Trophoblast cell (in vitro differentiated cells and primary cell): ENCODE measurements around the gene RHOBTB3.
"Not testable (repeated sequence)": the region's sequence is repeated elsewhere in the genome, so short reads cannot be mapped to it uniquely, and the experiment has no call there.

Experiments used
- DNase-seq, 2 donors: peaks; one replicate each; pipeline ENCODE4 v3.0.0-alpha.2; 2016
- H2AFZ ChIP-seq: 2 replicates; pipeline ENCODE4 v1.6.1; 2013; ENCODE audit warnings: low read length, moderate library complexity, mild to moderate bottlenecking; ENCODE audit not compliant: insufficient read depth, poor library complexity
- H2AK5ac ChIP-seq: 2 replicates; pipeline ENCODE4 v1.6.1; 2013; ENCODE audit warnings: mild to moderate bottlenecking, low read length
- H2BK120ac ChIP-seq: 2 replicates; pipeline ENCODE4 v1.6.1; 2013; ENCODE audit warnings: low read length, mild to moderate bottlenecking, moderate library complexity; ENCODE audit not compliant: insufficient read depth, poor library complexity
- H2BK12ac ChIP-seq: 2 replicates; pipeline ENCODE4 v1.6.1; 2013; ENCODE audit warnings: mild to moderate bottlenecking, low read length, moderate library complexity
- H2BK5ac ChIP-seq: 2 replicates; pipeline ENCODE4 v1.6.1; 2013; ENCODE audit warnings: low read length, low read depth, moderate library complexity, mild to moderate bottlenecking; ENCODE audit not compliant: poor library complexity
- H3K14ac ChIP-seq: 2 replicates; pipeline ENCODE4 v1.6.1; 2013; ENCODE audit warnings: mild to moderate bottlenecking, low read length
- H3K18ac ChIP-seq: 2 replicates; pipeline ENCODE4 v1.6.1; 2013; ENCODE audit warnings: mild to moderate bottlenecking, low read length
- H3K23ac ChIP-seq: 2 replicates; pipeline ENCODE4 v1.6.1; 2013; ENCODE audit warnings: low read length
- H3K27ac ChIP-seq: 2 replicates; pipeline ENCODE4 v1.5.1; 2013; ENCODE audit warnings: low read depth, mild to moderate bottlenecking, inconsistent platforms, low read length, moderate library complexity
- H3K27me3 ChIP-seq: 2 replicates; pipeline ENCODE4 v1.6.1; 2013; ENCODE audit warnings: inconsistent platforms, mild to moderate bottlenecking, low read length, moderate library complexity; ENCODE audit not compliant: insufficient read depth
- H3K36me3 ChIP-seq, 2 experiments: 1 replicate in 1 of 2; 2 replicates in 1 of 2; pipeline ENCODE4 v1.6.1; 2013; ENCODE audit warnings: low read length in 2 of 2, mild to moderate bottlenecking in 2 of 2, moderate library complexity in 1 of 2; ENCODE audit not compliant: insufficient read depth in 2 of 2, control insufficient read depth in 1 of 2
- H3K4ac ChIP-seq: 2 replicates; pipeline ENCODE4 v1.6.1; 2013; ENCODE audit warnings: low read depth, mild to moderate bottlenecking, low read length, moderate library complexity
- H3K4me1 ChIP-seq, 2 experiments: 1 replicate in 1 of 2; 2 replicates in 1 of 2; pipeline ENCODE4 v1.6.1; 2013; ENCODE audit warnings: low read length in 2 of 2, mild to moderate bottlenecking in 2 of 2, moderate library complexity in 1 of 2; ENCODE audit not compliant: insufficient read depth in 2 of 2, control insufficient read depth in 1 of 2
- H3K4me2 ChIP-seq: 2 replicates; pipeline ENCODE4 v1.6.1; 2013; ENCODE audit warnings: inconsistent platforms, mild to moderate bottlenecking, low read length, moderate library complexity
- H3K4me3 ChIP-seq: 2 replicates; pipeline ENCODE4 v1.5.1; 2013; ENCODE audit warnings: mild to moderate bottlenecking, low read depth, low read length, inconsistent platforms
- H3K79me1 ChIP-seq: one replicate; pipeline ENCODE4 v1.6.1; 2013; ENCODE audit warnings: low read length
- H3K79me2 ChIP-seq: 2 replicates; pipeline ENCODE4 v1.6.1; 2013; ENCODE audit warnings: low read length, mild to moderate bottlenecking; ENCODE audit not compliant: control insufficient read depth, insufficient read depth, poor library complexity
- H3K9ac ChIP-seq: 2 replicates; pipeline ENCODE4 v1.6.1; 2013; ENCODE audit warnings: mild to moderate bottlenecking, low read length
- H3K9me3 ChIP-seq: 2 replicates; pipeline ENCODE4 v1.6.1; 2013; ENCODE audit warnings: low read depth, mild to moderate bottlenecking, control low read depth, inconsistent platforms, low read length; ENCODE audit not compliant: insufficient read depth
- H4K12ac ChIP-seq: 2 replicates; pipeline ENCODE4 v1.6.1; 2013; ENCODE audit warnings: low read depth, mild to moderate bottlenecking, low read length, moderate library complexity
- H4K8ac ChIP-seq: 2 replicates; pipeline ENCODE4 v1.6.1; 2013; ENCODE audit warnings: low read depth, mild to moderate bottlenecking, low read length, moderate library complexity
- H4K91ac ChIP-seq: one replicate; pipeline ENCODE4 v1.6.1; 2013; ENCODE audit warnings: low read depth, mild to moderate bottlenecking, low read length, moderate library complexity
- WGBS: extraction: QIAGEN DNeasy Blood & Tissue Kit; methylation state at CpG from one replicate; pipeline ENCODE4 v1.1.7; 2013; ENCODE audit warnings: missing lambda C conversion rate; ENCODE audit not compliant: insufficient read length, insufficient coverage; ENCODE audit errors: extremely low coverage; 5-methylcytosine and 5-hydroxymethylcytosine counted together

RHOBTB3 gene

DNA sequence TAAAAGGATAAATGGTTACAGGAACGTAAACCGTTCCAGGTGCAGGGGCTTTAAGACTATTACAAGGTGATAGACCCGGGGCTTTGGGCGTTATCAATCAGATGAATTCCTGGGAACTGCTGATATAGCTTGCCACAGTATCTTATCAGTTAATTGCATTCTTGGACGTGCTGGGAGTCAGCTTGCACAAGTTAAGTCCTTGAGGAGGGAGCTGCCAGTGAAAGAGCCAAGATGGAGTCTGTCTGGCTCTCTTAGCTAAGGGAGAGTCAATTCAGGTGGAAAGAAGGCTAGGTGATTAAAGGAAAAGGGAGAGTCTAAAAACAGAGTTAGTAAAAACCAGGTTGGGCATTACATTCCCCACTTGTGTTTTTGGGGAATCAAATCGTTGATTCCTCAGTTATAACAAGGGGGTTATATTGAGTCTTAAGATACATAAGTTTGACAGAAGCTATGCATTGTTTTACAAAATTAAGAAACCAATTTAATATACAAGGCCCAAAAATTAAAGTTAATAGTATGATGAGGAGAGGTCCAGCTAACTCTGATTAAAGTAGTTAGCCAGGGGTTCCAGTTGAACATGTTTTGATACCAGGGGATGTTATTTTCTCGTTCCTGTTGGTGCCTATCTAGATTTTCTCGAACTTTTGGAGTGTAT is 23.5 kb upstream of the RHOBTB3 start:
- not testable (repeated sequence) for H2BK120ac ChIP-seq, H3K27me3 ChIP-seq, H3K36me3 ChIP-seq, H3K9me3 ChIP-seq, H3K9ac ChIP-seq, H3K18ac ChIP-seq, H3K79me2 ChIP-seq, H2AK5ac ChIP-seq, H4K8ac ChIP-seq, H3K27ac ChIP-seq, H2AFZ ChIP-seq, H3K4me2 ChIP-seq, H3K23ac ChIP-seq, H3K4ac ChIP-seq, H4K12ac ChIP-seq, H3K14ac ChIP-seq, H2BK5ac ChIP-seq, H3K4me3 ChIP-seq
- DNase-seq: peak in 1 of 2 donors; percentile 26
- Histone ChIP-seq H3K4me1 (peaks cover 12 to 18% of the 10 kb centered on the region in 2 experiments), H4K91ac (peak overlapping the region; percentile 25), H2BK12ac (peak overlapping the region; percentile 29), H3K79me1 (peaks cover 35% of the 10 kb centered on the region)
- WGBS: no CpG with 5 or more reads among the region's 8 CpGs

DNA sequence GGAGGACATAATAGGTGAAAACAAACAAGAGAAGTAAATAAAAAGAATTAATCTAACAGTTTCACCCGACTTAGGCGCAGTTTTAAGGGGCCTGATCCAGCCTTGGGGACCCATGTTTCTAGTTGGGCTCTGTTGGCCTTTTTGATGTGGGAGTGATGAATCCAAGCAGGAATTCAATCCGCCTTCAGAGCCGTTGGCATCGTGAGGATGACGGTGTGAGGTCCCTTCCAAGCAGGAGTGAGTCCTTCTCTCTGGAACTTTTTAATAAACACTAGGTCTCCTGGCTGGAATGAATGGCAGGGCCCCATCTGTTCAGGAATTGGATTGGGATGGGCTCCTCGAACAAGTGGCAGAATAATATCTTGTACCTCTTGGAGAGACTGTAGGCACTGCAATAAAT is 22.3 kb upstream of the RHOBTB3 start:
- peaks cover 12 to 18% of the 10 kb centered on the region in 2 experiments for H3K4me1 ChIP-seq
- no peak for DNase-seq
- peak overlapping the region; percentile 70 for H4K91ac ChIP-seq
- H3K9me3 ChIP-seq: no peaks in the 10 kb centered on the region
- H3K79me1 ChIP-seq: peaks cover 32% of the 10 kb centered on the region
- H3K23ac ChIP-seq: no peak overlapping the region
- H3K14ac ChIP-seq: peak overlapping the region; percentile 18
- no peak overlapping the region for H3K9ac ChIP-seq
- H2BK12ac ChIP-seq: peak overlapping the region; percentile 98
- no peak overlapping the region for H3K27ac ChIP-seq
- no peak overlapping the region for H2AFZ ChIP-seq
- H3K18ac ChIP-seq: no peak overlapping the region
- H3K4me2 ChIP-seq: no peak overlapping the region
- H3K36me3 ChIP-seq: no peaks in the 10 kb centered on the region
- peak overlapping the region; percentile 39 for H2AK5ac ChIP-seq
- no peak overlapping the region for H3K4me3 ChIP-seq
- no CpG with 5 or more reads among the region's 7 CpGs for WGBS
- H3K4ac ChIP-seq: peak overlapping the region; percentile 93
- H4K12ac ChIP-seq: no peak overlapping the region
- no peaks in the 10 kb centered on the region for H3K27me3 ChIP-seq
- peak overlapping the region; percentile 73 for H2BK120ac ChIP-seq
- peak overlapping the region; percentile 64 for H2BK5ac ChIP-seq
- no peak overlapping the region for H4K8ac ChIP-seq
- H3K79me2 ChIP-seq: no peaks in the 10 kb centered on the region

DNA sequence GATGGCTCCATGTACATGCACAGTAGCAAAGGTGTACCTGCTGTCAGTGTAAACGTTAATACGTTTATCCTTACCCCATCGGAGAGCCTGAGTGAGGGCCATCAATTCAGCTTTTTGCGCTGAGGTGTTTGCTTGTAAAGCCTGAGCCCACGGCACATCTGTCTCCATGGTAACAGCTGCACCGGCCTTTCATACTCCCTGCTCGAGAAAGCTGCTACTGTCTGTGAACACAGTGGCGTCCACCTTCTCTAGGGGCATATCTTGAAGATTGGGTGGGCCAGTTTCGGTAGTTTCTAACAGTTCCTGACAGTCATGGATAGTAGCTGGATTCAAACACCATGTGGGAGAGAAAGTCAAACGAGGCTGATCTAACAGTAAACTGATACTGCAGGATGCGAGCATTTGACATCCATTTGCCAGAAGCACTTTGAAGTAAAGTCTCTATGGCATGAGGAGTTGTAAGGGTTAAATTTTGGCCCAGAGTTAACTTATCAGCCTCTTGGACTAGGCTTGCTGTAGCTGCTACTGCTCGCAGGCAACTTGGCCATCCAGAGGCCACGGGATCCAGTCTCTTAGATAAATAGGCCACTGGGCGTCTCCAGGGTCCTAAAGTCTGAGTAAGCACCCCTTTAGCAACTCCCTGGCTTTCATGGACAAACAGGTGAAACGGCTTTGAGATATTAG is 21.0 kb upstream of the RHOBTB3 start:
- peak in 1 of 2 donors; percentile 55 for DNase-seq
- H2BK120ac ChIP-seq: peak overlapping the region; percentile 73
- WGBS: no CpG with 5 or more reads among the region's 15 CpGs
- H3K14ac ChIP-seq: peak overlapping the region; percentile 69
- peak overlapping the region; percentile 26 for H2AFZ ChIP-seq
- H3K4me1 ChIP-seq: peaks cover 12 to 18% of the 10 kb centered on the region in 2 experiments
- H3K79me2 ChIP-seq: no peaks in the 10 kb centered on the region
- peak overlapping the region; percentile 83 for H2BK12ac ChIP-seq
- no peak overlapping the region for H3K9ac ChIP-seq
- peak overlapping the region; percentile 31 for H4K8ac ChIP-seq
- H3K4me2 ChIP-seq: no peak overlapping the region
- H3K79me1 ChIP-seq: peaks cover 34% of the 10 kb centered on the region
- peak overlapping the region; percentile 74 for H2BK5ac ChIP-seq
- peak overlapping the region; percentile 97 for H3K27ac ChIP-seq
- H4K91ac ChIP-seq: peak overlapping the region; percentile 98
- H3K27me3 ChIP-seq: no peaks in the 10 kb centered on the region
- H3K36me3 ChIP-seq: no peaks in the 10 kb centered on the region
- H3K4me3 ChIP-seq: no peak overlapping the region
- no peak overlapping the region for H4K12ac ChIP-seq
- peak overlapping the region; percentile 55 for H3K18ac ChIP-seq
- peak overlapping the region; percentile 28 for H3K4ac ChIP-seq
- H3K23ac ChIP-seq: no peak overlapping the region
- H2AK5ac ChIP-seq: peak overlapping the region; percentile 97
- no peaks in the 10 kb centered on the region for H3K9me3 ChIP-seq

DNA sequence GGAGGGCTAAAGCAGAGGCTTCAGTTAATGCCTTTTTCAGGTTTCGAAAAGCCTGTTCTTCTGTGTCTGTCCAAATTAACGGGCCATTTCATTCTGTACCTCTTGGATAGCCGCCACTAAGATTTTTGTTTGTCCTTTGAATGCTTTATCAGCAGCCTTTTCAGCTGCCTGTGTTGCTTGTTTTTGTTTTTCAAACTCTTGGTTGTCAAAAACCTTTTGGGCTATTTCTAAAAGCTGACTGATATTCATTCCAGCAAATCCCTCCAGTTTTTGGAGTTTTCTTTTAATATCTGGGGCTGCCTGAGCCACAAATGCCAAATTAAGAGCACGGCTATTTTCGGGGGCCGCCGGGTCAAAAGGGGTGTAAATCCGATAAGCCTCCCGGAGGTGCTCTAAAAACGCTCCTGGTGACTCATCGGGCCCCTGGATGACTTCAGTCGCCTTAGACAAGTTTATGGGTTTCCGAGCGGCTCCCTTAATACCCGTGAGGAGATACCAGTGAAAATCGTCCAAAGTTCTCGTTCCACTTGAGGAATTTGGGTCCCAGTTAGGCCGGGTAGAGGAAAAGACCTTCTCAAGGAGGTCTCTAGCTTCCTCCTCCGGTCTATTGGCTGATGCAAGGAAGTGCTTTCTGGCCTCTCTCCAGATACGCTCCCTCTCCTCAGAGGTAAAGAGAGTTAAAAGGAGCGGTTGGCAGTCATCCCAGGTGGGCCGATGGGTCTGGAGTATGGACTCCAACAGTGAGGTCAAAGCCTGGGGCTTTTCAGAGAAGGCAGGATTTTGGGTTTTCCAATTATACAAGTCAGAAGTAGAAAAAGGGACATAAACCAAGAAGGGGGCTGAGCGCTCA is 20.3 kb upstream of the RHOBTB3 start:
- Histone ChIP-seq H4K8ac (peak overlapping the region; percentile 65), H2AK5ac (peak overlapping the region; percentile 28), H3K14ac (peak overlapping the region; percentile 79), H3K27ac (peak overlapping the region; percentile 97), H3K18ac (peak overlapping the region; percentile 53), H3K4me1 (peaks cover 12 to 19% of the 10 kb centered on the region in 2 experiments), H2BK12ac (peak overlapping the region; percentile 70), H2BK120ac (peak overlapping the region; percentile 89), H2BK5ac (peak overlapping the region; percentile 90), H3K4ac (peak overlapping the region; percentile 21), H4K91ac (peak overlapping the region; percentile 98), H3K79me1 (peaks cover 34% of the 10 kb centered on the region), H3K4me2 (peak overlapping the region; percentile 20), H2AFZ (peak overlapping the region; percentile 19)
- WGBS: no CpG with 5 or more reads among the region's 23 CpGs
- not testable (repeated sequence) for H3K23ac ChIP-seq, H3K9me3 ChIP-seq, H3K4me3 ChIP-seq, H3K27me3 ChIP-seq, H4K12ac ChIP-seq, H3K36me3 ChIP-seq, H3K9ac ChIP-seq, DNase-seq, H3K79me2 ChIP-seq
